ENCODE measurements around the gene SIK2.

GRCh38 chr11:111672949-111673348, 70.7 kb downstream of the SIK2 start:
- no peak for TF ChIP-seq CTCF (IDR thresholded peaks at IDR 0.05)
- TF ChIP-seq POLR2A (IDR thresholded peaks at IDR 0.05) = no peak
- no peak for TF ChIP-seq POLR2AphosphoS5 (IDR thresholded peaks at IDR 0.05)
- no peak for TF ChIP-seq EP300 (IDR thresholded peaks at IDR 0.05; ENCODE audit: low read depth)
